UCSD-AML1 (cell line): ENCODE results near the gene C16orf96.

Experiments
- DNase-seq: peaks from one replicate; lab custom pipeline; 2025; ENCODE audit not compliant: unreplicated experiment; lab: John Stamatoyannopoulos, UW

Gene C16orf96

GRCh38 chr16:4525069-4525468 lies 31.1 kb upstream of the C16orf96 start:
- no peak for DNase-seq

GRCh38 chr16:4525634-4526277 lies 30.4 kb upstream of the C16orf96 start:
- DNase-seq, result no peak

- DNase-seq, result no peak
Observed at GRCh38 chr16:4529085-4530060, 26.8 kb upstream of the C16orf96 start.

GRCh38 chr16:4531811-4532210 lies 24.3 kb upstream of the C16orf96 start:
- no peak for DNase-seq

GRCh38 chr16:4532238-4532637 lies 23.9 kb upstream of the C16orf96 start:
- no peak for DNase-seq

- DNase-seq, result no peak
Observed at GRCh38 chr16:4533490-4533889, 22.6 kb upstream of the C16orf96 start.

GRCh38 chr16:4534151-4534790 lies 21.9 kb upstream of the C16orf96 start:
- no peak for DNase-seq

- no peak for DNase-seq
Observed at GRCh38 chr16:4535627-4536108, 20.5 kb upstream of the C16orf96 start.

GRCh38 chr16:4536391-4537106 lies 19.6 kb upstream of the C16orf96 start:
- DNase-seq, result no peak

- DNase-seq, result no peak
Observed at GRCh38 chr16:4537376-4538343, 18.5 kb upstream of the C16orf96 start.

GRCh38 chr16:4538350-4539235 lies 17.5 kb upstream of the C16orf96 start, which contains the start of gene CDIP1:
TSS of gene CDIP1 (minus strand) at chr16:4538773. CDS start at chr16:4514130, 24,643 bp downstream.
- peak; percentile 88 for DNase-seq

GRCh38 chr16:4539716-4540284 lies 16.3 kb upstream of the C16orf96 start:
- DNase-seq, result no peak

GRCh38 chr16:4544473-4544872 lies 11.7 kb upstream of the C16orf96 start:
- DNase-seq, result no peak

GRCh38 chr16:4548124-4548523 lies 8.0 kb upstream of the C16orf96 start:
- DNase-seq, result no peak

- no peak for DNase-seq
Observed at GRCh38 chr16:4550591-4550990, 5.5 kb upstream of the C16orf96 start.

- no peak for DNase-seq
Observed at GRCh38 chr16:4552541-4552940, 3.6 kb upstream of the C16orf96 start.

- no peak for DNase-seq
Observed at GRCh38 chr16:4556580-4556979, 440 bp downstream of the C16orf96 start.

- no peak for DNase-seq
Observed at GRCh38 chr16:4557973-4558372, 1.8 kb downstream of the C16orf96 start.
